CD14-positive monocyte (primary cell): ENCODE data around the gene PSG1. TPM values are rescaled to one million over a fixed set of nuclear protein-coding genes. Genes with fewer than 3 reads are reported as not detected.
"Not testable (repeated sequence)": the region's sequence is repeated elsewhere in the genome, so short reads cannot be mapped to it uniquely, and the experiment has no call there.

Source experiments
- DNase-seq, 3 donors: peaks; one replicate each; pipeline ENCODE4 v3.0.0-alpha.2; 2011 to 2022
- H2AFZ ChIP-seq: 2 replicates; pipeline ENCODE4 v1.6.0; 2012; ENCODE audit warnings: mild to moderate bottlenecking, low read depth, low read length, inconsistent platforms; ENCODE audit not compliant: insufficient read depth, poor library complexity, severe bottlenecking
- H3K27ac ChIP-seq, 2 donors: 1 replicate in 1 of 2; 2 replicates in 1 of 2; pipeline ENCODE4 v1.5.1; 2012 to 2013; ENCODE audit warnings: low read length in 2 of 2, control low read depth in 1 of 2, inconsistent platforms in 1 of 2, low read depth in 1 of 2, mild to moderate bottlenecking in 1 of 2
- H3K27me3 ChIP-seq, 2 donors: one replicate each; pipeline versions ENCODE4 v1.6.0 to v1.6.1; 2011 to 2013; ENCODE audit warnings: low read length in 2 of 2; ENCODE audit not compliant: control insufficient read depth in 2 of 2, insufficient read depth in 2 of 2
- H3K36me3 ChIP-seq, 2 donors: replicated peaks in 1 of 2; 1 replicate in 1 of 2; 2 replicates in 1 of 2; pipeline versions ENCODE4 v1.5.1 to v1.6.1; 2012 to 2013; ENCODE audit warnings: low read length in 2 of 2, control low read depth in 1 of 2, inconsistent platforms in 1 of 2, mild to moderate bottlenecking in 1 of 2; ENCODE audit not compliant: insufficient read depth in 2 of 2, control insufficient read depth in 1 of 2
- H3K4me1 ChIP-seq, 2 donors: 1 replicate in 1 of 2; 2 replicates in 1 of 2; pipeline versions ENCODE4 v1.5.1 to v1.6.1; 2012 to 2013; ENCODE audit warnings: low read length in 2 of 2, control low read depth in 1 of 2, inconsistent platforms in 1 of 2, mild to moderate bottlenecking in 1 of 2, moderate library complexity in 1 of 2; ENCODE audit not compliant: insufficient read depth in 2 of 2, control insufficient read depth in 1 of 2
- H3K4me2 ChIP-seq: replicated peaks from 2 replicates; pipeline ENCODE3; 2012; ENCODE audit warnings: low read length, moderate library complexity, mild to moderate bottlenecking; ENCODE audit not compliant: poor library complexity, severe bottlenecking; ENCODE audit errors: extremely low read depth
- H3K4me3 ChIP-seq, 3 experiments: fragments of 200-600 bp in 1 of 3; sonication (generic) in 1 of 3; replicated peaks in 1 of 3; 1 replicate in 2 of 3; 2 replicates in 1 of 3; pipeline ENCODE4 v1.5.1; 2011 to 2013; ENCODE audit warnings: low read length in 3 of 3, mild to moderate bottlenecking in 3 of 3, control low read depth in 2 of 3, low read depth in 2 of 3, inconsistent platforms in 1 of 3, moderate library complexity in 1 of 3
- H3K79me2 ChIP-seq: 2 replicates; pipeline ENCODE4 v1.6.0; 2012; ENCODE audit warnings: mild to moderate bottlenecking, control low read depth, inconsistent platforms, low read length, moderate library complexity; ENCODE audit not compliant: insufficient read depth
- H3K9ac ChIP-seq: 2 replicates; pipeline ENCODE4 v1.6.0; 2017; ENCODE audit warnings: low read length, mild to moderate bottlenecking; ENCODE audit not compliant: insufficient read depth, poor library complexity, severe bottlenecking
- H3K9me3 ChIP-seq, 2 donors: replicated peaks in 1 of 2; 1 replicate in 1 of 2; 2 replicates in 1 of 2; pipeline versions ENCODE4 v1.5.1 to v1.6.1; 2012 to 2013; ENCODE audit warnings: low read length in 2 of 2, control low read depth in 1 of 2; ENCODE audit not compliant: control insufficient read depth in 1 of 2, insufficient read depth in 1 of 2
- H4K20me1 ChIP-seq: 2 replicates; pipeline ENCODE4 v1.6.0; 2012; ENCODE audit warnings: mild to moderate bottlenecking, low read length, control low read depth, moderate library complexity; ENCODE audit not compliant: insufficient read depth
- H3K27ac Mint-ChIP-seq, 7 donors: one replicate each; pipeline ENCODE4 v1.8.0; 2020; ENCODE audit warnings: mild to moderate bottlenecking in 7 of 7, mixed read lengths in 7 of 7, moderate library complexity in 6 of 7, inconsistent platforms in 2 of 7
- H3K27me3 Mint-ChIP-seq, 3 donors: one replicate each; pipeline ENCODE4 v1.8.0; 2021 to 2022; ENCODE audit warnings: low read depth in 3 of 3, mild to moderate bottlenecking in 3 of 3, mixed read lengths in 3 of 3, moderate library complexity in 3 of 3, inconsistent platforms in 1 of 3
- H3K36me3 Mint-ChIP-seq, 2 donors: one replicate each; pipeline ENCODE4 v1.8.0; 2020; ENCODE audit warnings: mixed read lengths in 2 of 2, inconsistent platforms in 1 of 2, mild to moderate bottlenecking in 1 of 2
- H3K4me1 Mint-ChIP-seq: one replicate; pipeline ENCODE4 v1.8.0; 2020; ENCODE audit warnings: mild to moderate bottlenecking, mixed read lengths
- H3K4me3 Mint-ChIP-seq, 2 donors: one replicate each; pipeline ENCODE4 v1.8.0; 2020; ENCODE audit warnings: mild to moderate bottlenecking in 2 of 2, mixed read lengths in 2 of 2, moderate library complexity in 1 of 2
- H3K9me3 Mint-ChIP-seq, 7 donors: one replicate each; pipeline ENCODE4 v1.8.0; 2020 to 2022; ENCODE audit warnings: mixed read lengths in 7 of 7, mild to moderate bottlenecking in 6 of 7, moderate library complexity in 6 of 7, inconsistent platforms in 2 of 7
- CTCF ChIP-seq: fragments of 200-600 bp; IDR thresholded peaks from one replicate; pipeline ENCODE4 v1.8.0; 2022; ENCODE audit warnings: antibody characterized with exemption, mild to moderate bottlenecking
- WGBS: methylation state at CpG from one replicate; pipeline ENCODE4 v1.1.5; 2013; ENCODE audit warnings: missing lambda C conversion rate; ENCODE audit not compliant: insufficient coverage; 5-methylcytosine and 5-hydroxymethylcytosine counted together
- intact Hi-C, 2 donors: fragments of 100-400 bp; cut with micrococcal nuclease; formaldehyde crosslinking; loops; one replicate each; pipeline versions ENCODE4 v1.15.0 to v1.15.1; 2023
- polyA plus RNA-seq, 3 donors: library from polyadenylated mRNA; depleted of rRNA in 1 of 3; unstranded in 2 of 3; stranded (reverse) in 1 of 3; fragments of 300-500 nt in 2 of 3; fragments of >200 nt in 1 of 3; fragmentation: Illumina TruSeq in 2 of 3; gene quantifications; 1 replicate in 2 of 3; 2 replicates in 1 of 3; pipeline ENCODE4 v1.2.3, GENCODE V29; 2012 to 2021

Gene PSG1
- polyA plus RNA-seq, 3 donors, result not detected

GRCh38 chr19:42919757-42920079, 40.2 kb upstream of the PSG1 start:
- no peaks in the 10 kb centered on the region for H3K79me2 ChIP-seq
- H3K36me3 ChIP-seq, result no peaks in the 10 kb centered on the region
- no peak overlapping the region for H3K4me3 ChIP-seq
- H3K27ac ChIP-seq, result no peak overlapping the region
- Mint-ChIP-seq H3K9me3 (peaks cover 0 to 3% (median 0%) of the 10 kb centered on the region in 7 donors), H3K27ac (peak overlapping the region in 1 of 7 donors; percentile 43), H3K4me3 (no peak overlapping the region), H3K36me3 (no peaks in the 10 kb centered on the region), H3K27me3 (peaks cover 2 to 9% (median 7%) of the 10 kb centered on the region in 3 donors), H3K4me1 (no peaks in the 10 kb centered on the region)
- TF ChIP-seq CTCF, result no peak
- H3K4me1 ChIP-seq, result no peaks in the 10 kb centered on the region
- no peaks in the 10 kb centered on the region for H3K27me3 ChIP-seq
- no peak overlapping the region for H3K9ac ChIP-seq
- intact Hi-C loops, result no loop called here
- no peaks in the 10 kb centered on the region for H3K9me3 ChIP-seq
- no peak overlapping the region for H3K4me2 ChIP-seq
- DNase-seq, result no peak
- H2AFZ ChIP-seq, result no peak overlapping the region
- H4K20me1 ChIP-seq, result no peaks in the 10 kb centered on the region
- no CpG with 5 or more reads among the region's 3 CpGs for WGBS

DNA sequence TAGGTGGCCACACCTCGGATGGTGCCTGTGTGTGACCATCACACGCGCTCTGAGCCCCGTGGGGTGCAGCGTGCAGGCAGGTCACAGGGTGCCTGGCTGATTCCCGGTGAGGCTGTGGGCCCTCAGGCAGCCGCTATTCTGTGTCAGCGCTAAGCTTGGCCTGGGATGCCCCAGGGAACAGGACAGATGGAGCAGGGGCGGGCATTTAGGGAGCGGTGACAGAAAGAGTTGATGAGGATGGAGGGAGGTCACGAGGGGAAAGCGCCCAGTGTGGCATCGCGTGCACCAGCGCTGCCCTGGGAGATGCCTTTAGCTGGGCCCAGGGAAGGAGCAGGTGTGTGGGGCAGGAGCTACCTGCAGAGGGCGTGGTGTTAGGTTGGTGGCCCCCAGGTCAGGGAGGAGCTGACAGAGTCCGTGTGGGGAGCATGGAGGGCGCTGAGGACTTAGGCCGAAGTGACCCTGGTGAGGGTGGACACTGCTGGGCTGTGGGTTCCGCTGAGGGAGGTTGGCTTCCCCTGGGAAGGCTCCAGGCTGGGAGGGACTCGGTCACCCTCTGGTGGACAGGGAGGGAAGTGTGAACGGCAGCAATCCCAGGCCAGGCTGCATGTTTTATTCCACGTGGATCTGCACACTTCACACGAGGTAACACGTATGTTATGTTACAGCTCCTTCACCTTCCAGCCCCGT, 39.7 kb upstream of the PSG1 start:
- DNase-seq, H3K27me3 Mint-ChIP-seq, H2AFZ ChIP-seq, H4K20me1 ChIP-seq, H3K79me2 ChIP-seq, H3K9me3 Mint-ChIP-seq, H3K9me3 ChIP-seq, H3K36me3 Mint-ChIP-seq, H3K27me3 ChIP-seq, H3K27ac ChIP-seq, H3K4me3 Mint-ChIP-seq, H3K4me1 Mint-ChIP-seq, H3K4me2 ChIP-seq, H3K4me3 ChIP-seq, H3K4me1 ChIP-seq, H3K36me3 ChIP-seq, H3K9ac ChIP-seq, H3K27ac Mint-ChIP-seq, intact Hi-C loops: not testable (repeated sequence)
- 77% methylated on average over 15 of the region's 26 CpGs for WGBS
- TF ChIP-seq CTCF, result peak; percentile 20

- H3K4me1 Mint-ChIP-seq, H4K20me1 ChIP-seq, H3K36me3 Mint-ChIP-seq, H3K27ac ChIP-seq, H3K27me3 ChIP-seq, H2AFZ ChIP-seq, DNase-seq, H3K9ac ChIP-seq, intact Hi-C loops, H3K36me3 ChIP-seq, H3K4me2 ChIP-seq, H3K9me3 Mint-ChIP-seq, H3K27me3 Mint-ChIP-seq, H3K4me1 ChIP-seq, H3K4me3 ChIP-seq, H3K4me3 Mint-ChIP-seq, H3K79me2 ChIP-seq, H3K9me3 ChIP-seq: not testable (repeated sequence)
- WGBS, result 48% methylated on average over 10 of the region's 15 CpGs
- H3K27ac Mint-ChIP-seq, result peak overlapping the region in 1 of 7 donors; percentile 28
These were observed 39.0 kb upstream of the PSG1 start for GRCh38 chr19:42918377-42919069.
